Globus pallidus (tissue), 1 donor: Measurements from ENCODE around the gene HAGH.

Experiments used
- DNase-seq: peaks from one replicate; pipeline ENCODE4 v3.0.0-alpha.2; 2015; ENCODE audit warnings: low spot score

HAGH gene

DNA sequence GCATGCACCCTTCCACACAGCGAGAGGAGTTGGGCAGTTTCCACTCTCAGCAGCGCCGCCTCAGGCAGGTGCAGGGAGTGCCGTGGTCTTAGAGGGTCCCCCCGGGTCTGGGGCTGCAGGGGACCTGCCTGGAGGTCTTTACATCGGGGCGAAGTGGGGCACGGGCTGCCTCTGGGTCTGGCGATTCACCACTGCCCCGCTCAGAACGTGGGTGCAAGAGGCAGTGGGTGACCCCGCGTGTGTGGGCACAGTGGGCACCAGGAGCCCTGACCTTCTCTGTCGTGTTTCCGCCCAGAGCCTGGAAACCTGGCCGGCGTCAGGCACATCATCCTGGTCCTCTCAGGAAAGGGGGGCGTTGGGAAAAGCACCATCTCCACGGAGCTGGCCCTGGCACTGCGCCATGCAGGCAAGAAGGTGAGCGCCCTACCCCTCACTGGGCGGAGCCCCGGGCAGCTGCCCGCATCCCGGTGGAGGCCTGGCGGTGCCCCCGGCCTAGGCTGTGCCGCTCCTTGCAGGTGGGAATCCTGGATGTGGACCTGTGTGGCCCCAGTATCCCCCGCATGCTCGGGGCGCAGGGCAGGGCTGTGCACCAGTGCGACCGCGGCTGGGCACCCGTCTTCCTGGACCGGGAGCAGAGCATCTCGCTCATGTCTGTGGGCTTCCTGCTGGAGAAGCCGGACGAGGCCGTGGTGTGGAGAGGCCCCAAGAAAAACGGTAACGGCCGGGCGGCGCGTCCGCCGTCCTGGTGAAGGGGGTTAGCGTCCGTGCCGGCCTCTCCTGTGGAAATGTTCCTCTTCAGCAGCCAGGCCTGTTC lies 40.2 kb downstream of the HAGH start:
- DNase-seq: no peak

DNA sequence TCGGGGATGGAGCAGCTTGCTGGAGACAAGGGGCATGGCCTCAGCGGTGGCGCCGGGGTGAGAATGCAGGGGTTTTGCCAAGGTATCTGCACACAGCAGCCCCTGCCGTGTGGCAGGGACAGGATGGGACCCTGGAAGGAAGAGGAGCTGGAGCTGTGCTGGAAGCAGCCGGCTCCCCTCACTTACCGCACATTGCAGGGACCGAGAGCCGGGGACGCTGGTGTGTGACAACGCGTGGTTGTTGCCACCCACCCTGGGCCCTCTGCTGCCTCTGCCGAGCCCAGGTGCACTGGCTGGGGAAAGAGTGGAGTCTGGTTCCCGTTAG lies 40.8 kb downstream of the HAGH start:
- no peak for DNase-seq

DNA sequence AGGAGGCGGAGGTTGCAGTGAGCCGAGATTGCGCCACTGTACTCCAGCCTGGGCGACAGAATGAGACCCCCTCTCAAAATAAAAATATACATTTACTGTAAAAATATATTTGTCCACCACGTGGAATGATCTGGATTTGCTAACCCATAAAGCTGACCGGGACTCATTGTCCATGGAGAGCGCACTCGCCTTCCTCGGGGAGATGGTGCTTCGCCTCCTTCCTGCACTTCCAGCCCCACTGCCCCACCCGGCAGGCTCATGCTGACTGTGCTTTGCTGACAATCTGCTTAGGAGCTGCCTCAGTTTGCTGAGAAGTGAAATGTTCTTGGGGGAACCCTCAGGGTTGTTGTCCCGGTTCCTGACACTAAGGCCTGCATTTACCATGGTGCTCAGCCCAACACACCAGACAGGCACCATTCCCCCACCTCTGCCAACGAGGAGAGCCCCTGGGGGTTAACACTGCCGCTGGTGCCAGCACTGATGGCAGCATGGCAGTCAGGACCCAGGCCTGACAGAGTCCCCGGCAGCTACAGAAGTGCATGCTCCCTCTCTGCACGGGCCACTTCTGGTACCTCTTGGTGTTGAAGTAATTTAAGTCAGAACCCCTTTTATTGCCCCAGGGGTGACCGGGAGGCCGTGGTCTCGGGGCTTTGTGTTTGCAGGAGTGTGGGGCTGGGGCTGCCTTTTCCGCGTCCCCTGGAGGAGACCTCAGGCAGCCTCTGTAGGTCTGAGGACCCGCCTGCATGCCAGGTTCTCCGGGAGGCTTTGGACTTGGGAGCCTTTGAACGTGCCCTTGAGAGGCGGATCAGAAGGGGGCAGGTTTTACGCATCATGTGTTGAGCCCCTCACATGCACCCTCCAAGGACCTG lies 41.4 kb downstream of the HAGH start:
- no peak for DNase-seq

DNA sequence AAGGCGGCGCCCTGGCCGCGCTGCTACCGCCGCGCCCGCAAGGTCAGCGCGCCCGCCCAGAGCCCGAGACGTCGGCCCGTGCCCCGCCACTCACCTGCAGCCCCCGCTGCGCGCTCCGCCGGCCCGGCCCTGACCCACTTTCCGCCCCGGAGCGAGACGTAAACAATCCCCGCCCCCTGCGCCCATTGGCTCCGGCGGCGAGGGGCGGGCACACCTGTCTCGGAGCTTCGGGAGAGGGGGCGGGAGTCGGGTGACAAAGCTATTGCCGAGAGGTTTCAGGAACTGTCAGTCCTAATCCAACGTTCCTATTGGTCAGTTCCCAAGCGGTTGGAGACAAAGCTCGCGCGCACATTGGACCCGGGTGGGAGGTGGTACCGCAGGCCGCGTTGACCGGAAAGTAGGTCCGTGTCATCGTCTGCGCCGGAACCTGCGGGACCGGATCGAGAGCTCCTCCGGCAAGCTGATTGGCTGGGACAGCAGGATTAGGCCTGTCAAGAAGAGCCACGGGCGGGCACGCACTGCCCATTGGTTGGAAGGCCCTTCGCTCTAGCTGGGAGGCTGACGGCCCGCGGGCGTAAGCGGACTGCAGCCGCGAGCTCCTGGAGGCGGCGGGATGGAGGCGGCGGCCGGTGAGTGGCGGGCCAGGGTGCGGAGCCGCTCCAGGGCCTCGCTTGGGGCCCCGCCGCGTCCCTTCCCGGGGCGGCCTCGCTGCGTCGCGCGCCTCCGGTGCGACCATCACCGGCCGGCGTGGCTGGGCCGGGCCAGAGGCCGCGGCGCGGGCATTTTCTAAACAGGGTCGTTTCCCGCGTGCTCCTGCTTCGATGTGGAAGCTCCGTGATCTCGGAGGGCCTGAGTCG lies 44.0 kb downstream of the HAGH start, which contains the start of the genes NUBP2 and SPSB3:
Gene NUBP2 (plus strand): TSS at position 553 of the 857 bp plus-strand sequence. CDS start 61 bp downstream, at position 614.
Gene SPSB3 (minus strand): TSS at position 164 of the 857 bp plus-strand sequence. CDS start 1,088 bp downstream, outside the sequence.
- peak; percentile 100 for DNase-seq

DNA sequence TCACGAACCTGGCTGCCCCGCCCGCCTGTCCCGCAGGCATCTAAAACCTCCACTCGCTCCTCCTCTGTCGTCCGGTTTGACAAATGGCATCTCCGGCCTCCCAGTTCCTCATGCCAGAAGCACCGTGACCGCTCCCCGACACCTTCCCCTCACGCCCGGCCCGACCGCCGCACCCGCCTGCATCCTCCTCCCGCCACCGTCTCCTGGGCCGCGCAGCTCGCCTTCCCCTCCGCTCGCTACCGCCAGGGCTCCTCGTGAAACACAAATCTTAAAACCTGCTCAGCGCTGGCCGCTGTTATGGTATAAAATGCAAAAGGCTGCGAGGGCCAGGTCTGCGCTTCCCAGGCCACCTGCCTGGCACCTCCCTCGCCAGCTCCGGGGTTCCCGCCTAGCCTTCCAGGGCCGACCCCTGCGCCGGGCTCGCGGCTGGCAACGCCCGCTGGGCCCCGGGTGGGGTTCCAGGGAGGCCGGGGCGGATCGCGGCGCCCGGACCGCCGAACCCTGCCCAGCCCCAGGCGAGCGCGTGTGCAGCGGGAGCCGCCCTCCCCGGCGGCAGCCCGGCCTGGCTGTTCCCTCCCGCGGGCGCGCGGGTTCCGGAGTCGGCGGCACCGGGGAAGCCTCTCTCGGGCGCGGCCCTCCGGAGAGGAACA lies 44.7 kb downstream of the HAGH start:
- DNase-seq: no peak

DNA sequence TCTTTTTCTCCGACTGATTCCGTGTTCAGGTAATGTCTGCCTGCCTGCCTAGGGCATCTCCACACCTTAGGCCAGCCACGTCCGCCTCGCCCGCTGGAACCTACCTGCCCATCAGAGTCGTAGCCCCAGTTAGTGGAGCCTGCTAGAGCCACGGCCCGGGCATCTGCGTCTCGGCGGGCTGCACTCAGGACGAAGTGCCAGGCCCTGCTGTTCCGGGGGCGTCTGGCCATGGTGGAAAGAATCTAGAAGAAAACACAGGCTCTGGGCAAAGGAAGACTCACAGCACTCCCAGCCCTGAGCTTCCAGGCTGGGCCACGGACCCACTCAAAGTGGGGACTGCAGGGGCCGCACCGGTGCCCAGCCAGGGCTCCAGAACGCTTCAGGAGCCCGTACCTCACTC lies 45.4 kb downstream of the HAGH start:
- no peak for DNase-seq

DNA sequence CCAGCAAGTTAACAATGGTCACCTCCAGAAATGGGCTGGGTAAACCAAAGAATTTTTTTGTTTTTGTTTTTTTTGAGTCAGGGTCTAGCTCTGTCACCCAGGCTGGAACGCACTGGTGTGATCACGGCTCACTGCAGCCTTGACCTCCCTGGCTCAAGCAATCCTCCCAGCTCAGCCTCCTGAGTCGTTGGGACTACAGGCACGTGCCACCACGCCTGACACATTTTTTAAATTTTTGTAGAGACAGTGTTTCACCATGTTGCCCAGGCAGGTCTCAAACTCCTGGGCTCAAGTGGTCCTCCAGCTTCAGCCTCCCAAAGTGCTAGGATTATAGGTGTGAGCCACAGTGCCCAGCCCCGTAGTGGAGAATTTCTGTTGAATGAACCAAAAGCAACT lies 46.0 kb downstream of the HAGH start:
- DNase-seq: no peak

DNA sequence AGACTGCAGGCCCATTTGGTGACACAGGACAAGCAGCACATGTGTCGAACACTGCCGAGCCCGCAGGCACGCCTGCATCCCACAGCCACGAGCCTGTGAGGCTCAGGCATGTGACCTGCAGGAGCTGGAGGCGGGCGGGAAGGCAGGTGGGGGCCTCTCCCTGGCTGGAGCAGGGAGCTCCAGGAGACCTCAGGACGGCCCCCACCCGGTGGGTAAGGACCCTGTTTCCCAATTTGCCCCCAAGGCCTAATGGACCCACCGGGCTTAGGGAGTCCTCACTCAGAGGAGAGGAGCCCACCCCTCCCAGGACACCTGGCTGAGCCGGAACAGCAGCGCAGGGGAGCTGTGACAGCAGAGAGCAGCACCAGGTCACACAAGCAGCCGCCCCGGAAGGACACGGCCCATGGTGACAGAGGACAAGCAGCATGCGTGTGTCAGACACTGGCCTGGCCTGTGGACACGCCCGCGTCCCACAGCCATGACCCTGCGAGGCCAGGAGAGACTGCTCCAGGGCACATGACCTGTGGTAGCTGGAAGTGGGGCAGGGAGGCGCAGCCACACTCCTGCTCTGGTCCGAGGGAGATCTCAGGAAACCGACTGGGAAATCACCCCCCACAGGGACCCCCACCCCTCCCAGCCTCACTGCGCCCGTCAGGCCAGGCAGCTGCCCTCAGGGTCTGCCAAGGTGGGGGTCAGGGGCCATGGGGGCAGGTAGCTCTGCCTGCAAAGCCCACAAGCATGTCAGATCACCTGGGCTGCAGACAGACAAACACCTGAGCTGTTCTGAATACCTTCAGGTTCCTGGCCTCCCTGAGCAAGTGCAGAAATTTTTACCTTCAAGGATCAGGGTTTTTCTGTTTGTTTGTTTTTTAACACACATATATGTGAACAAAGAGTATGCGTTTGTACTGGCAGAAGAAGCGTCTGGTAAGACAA lies 46.6 kb downstream of the HAGH start:
- DNase-seq: no peak

DNA sequence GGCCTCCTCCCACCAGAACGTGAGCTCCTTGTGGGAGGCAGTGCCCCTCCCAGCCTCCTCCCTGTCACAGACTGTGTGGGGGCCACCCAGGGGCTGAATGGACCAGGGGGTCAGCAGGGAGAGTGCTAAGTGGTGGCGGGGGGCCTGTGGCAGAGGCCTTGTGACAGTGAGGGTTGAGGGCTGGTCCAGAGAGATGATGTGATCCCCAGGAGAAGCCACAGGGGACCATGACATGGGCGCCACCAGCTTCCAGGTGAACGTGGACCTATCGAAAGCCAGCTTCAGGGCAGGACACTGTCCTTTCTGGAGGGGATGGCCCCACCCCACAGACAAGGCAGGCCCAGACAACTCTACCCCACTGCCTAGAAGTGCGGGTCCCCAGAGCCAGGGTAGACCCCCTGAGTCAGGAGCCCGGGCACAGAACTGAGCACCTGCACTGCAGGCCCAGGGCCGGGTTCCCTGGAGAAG lies 47.4 kb downstream of the HAGH start:
- no peak for DNase-seq

DNA sequence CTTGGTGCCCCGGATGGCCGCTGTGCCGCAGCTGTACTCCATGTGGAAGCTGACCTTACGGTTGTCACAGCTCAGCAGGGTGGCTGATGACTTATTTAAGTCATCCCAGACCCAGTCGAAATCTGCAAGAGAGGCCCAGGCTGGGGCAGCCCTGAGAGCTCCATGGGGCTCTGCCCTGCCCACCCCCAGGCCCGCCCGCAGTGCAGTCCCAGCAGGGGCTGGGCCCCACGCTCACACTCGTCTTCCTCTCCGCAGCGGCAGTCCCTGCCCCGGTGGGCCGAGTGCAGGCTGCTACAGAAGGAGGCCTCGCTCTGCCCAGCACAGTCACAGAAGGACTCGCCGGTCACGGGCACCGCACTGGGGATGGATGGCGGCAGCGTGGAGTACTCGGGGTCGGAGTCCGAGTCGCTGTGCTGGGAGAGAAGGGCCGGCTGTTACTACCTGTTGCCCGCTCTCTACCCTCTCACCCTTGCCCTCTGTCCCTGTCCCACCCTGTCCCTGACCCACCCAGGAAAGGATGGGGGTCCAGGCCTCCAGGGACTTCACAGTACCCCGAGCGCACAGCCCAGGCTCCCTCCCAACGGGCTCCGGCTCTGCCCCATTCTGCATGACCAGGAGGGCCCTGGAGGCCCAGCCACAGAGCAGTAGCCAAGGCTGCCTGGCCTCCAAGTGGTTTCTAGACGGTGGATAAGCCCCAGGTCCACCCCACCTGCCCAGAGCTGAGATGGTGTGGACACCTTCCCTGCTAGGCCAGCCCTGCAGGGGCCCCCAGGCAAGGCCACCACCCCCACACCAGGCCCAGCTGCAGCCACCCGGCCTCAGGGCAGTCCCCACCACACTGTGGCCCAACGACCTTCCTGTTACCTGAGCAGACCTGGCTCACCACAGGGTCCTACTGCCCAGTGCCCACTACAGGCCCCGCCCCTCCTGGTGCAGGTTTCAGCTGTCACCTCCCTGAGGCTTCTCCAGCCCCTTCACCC lies 48.1 kb downstream of the HAGH start:
- no peak for DNase-seq

DNA sequence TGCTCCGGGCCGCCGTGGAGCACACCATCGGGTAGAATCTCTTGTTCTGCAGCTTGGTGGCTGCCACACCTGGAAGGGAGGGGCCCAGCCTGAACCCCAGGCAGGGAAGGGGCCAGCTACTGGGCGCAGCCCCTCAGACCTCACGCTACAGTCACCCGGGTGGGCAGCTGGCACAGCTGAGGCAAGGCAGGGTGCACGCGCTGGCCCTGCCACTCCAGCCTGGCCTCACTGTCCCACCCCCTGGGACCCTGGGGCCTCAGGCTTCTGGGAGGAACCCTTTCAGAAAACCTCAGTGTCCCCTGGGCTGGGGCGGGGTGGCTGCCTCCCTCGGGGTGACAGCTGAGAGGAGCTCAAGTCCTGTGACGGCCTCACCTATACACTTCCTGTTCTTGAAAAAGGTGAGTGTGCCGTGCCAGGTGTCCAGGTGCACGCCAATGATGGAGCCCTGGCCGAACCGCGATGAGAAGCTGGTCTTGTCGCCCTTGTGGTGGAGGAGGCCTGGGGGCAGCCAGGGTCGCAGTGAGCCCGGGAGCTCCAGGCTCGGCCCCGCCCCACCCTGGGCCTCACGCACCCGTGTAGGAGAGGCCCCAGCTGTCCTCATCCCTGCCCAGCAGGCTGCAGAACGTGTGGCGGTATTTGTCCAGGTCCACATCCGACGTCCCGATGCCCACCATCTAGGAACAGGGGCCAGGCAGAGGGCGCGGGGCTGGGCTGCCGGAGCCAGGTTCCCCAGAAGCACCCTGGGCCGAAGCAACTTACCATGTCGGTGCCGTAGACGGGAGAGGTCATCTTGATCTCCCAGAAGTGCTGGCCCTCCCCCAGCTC lies 49.0 kb downstream of the HAGH start:
- no peak for DNase-seq

DNA sequence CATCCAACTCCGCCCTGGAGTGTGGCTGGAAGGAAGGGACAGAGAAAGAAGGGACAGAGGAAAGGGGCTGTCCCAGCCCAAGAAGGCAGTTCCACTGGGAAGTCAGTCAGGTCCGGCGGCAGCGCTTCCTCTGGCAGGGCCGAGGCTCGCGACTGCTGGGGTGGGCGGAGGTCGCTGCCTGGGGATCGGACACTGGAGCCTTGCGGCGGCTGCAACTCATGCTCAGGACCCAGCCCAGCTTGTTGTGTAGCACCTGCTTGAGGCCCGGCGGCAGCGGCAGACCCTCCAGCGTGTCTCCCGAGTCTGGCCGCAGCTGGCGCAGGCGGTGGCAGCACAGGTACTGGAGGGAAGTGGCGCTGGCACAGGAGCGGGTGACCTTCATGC lies 49.6 kb downstream of the HAGH start:
- no peak for DNase-seq

DNA sequence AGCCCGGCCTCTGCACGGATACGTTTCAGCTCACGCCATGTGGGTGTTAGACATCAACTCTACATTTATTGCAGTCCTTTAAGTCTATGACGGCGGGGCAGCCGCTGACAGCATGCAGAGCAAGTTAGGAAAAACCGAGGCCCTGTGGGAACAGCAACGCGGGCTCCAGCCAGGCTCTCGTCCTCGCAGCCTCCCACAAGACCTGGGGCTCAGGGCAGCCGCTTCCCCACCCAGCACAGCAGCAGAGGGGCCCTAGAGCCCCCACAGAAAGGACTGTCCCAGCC lies 50.0 kb downstream of the HAGH start:
- no peak for DNase-seq

DNA sequence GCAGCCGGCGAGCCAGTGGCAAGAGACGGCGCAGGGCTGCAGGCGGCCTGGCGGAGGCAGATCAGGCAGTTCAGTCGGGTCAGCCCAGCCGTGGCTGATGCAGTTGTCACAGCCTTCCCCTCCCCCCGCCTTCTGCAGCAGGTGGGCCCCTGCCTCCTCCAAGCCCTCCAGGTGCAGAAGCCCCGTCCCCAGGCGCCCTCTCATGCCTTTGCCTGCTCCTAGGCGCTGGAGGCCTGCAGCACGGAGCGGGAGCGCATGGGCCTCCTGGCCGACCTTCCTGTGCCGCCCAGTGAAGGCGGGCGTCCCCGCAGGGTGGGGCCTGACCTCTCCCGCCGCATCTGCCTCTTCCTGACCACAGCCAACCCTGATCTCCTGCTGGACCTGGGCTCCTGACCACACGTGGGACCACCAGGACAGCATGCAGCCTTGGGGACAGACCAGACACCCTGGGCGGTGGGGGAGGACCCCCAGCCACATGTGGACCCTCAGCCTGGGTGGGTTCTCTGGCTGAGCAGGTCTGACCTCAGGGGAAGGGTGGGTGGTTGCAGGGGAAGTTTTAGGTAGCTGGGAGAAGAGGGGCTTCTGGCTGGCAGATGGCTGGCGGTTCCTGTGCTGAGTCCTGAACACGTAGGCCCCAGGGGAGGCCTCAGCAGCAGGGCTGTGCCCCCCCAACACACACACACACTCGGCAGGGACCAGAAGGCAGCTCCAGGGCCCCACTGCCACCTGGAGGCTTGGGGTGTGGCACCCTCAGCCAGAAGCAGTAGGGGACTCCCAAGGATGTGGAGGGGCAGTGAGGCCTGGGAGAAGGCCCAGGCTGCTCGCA lies 50.6 kb downstream of the HAGH start:
- DNase-seq: no peak

DNA sequence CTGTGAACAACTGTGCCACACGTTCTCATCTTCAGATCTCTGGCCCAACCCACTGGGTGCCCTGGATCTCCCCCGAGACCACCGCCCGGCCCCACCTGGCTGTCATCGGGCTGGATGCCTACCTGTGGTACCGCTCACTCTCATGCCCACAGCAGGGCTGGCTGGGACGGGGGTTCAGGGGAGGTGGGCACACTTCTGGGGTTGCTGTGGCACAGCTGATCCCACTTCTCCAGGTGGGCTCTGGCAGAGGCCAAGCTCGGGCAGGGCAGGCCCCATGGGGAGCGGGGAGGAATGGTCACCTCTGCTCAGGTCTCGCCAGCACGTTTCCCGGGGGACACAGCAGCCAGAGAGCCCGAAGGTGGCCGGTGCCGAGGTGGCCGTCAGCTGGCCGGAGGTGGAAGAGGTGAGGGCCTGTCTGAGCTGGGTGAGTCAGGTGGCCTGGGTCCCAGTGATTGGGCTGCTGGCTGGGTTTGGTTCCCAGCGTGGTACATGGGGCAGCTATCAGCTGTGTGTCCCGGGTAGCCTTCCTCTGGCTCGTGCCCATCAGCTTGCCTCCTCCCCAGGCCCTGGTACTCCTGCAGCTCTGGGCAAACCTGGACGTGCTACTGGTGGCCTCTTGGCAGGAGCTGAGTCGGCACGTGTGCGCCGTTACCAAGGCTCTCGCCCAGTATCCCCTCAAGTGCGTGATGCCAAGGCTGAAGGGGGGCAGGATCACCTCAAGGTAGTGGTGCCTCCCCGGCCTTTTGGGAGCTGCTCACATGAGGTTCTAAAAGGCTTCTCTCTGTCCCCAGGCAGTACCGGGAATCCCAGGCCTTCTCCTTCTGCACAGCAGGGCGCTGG lies 51.4 kb downstream of the HAGH start:
- no peak for DNase-seq

DNA sequence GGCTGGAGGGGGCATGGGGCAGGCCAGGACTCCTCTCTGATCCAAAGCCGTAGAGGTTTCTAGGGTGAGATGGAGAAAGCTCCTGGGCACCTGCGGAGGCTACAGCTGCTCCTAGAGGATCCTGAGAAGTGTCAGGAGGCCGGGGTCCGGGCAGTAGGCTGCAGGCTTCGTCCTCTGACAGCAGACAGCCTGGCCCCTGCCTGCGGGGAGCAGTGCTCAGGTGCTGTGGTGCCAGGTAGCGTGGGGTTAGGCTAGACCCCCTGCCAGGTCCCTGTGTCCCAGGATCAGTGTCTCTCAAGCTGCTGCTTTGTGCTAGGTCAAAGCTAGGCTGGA lies 52.2 kb downstream of the HAGH start:
- no peak for DNase-seq
